A549 (cell line): ENCODE measurements around the gene NUDT7. TPM values are rescaled to one million over a fixed set of nuclear protein-coding genes. Genes with fewer than 3 reads are reported as not detected.

Experiments
- ATAC-seq, 2 experiments: fragments of 200-7000 bp in 1 of 2; fragments of >200 bp in 1 of 2; cut with Nextera tagmentation in 1 of 2; cut with Tn5 transposase in 1 of 2; 3 replicates each; pipeline versions ENCODE4 v1.8.0 to v1.9.1; 2018 to 2020; ENCODE audit warnings: mild to moderate bottlenecking in 1 of 2, moderate library complexity in 1 of 2
- CTCF ChIA-PET: fragments of 300-600 bp; sonication (Branson Sonifier 250); formaldehyde crosslinking; extraction: SDS; loops from one replicate; lab custom pipeline; 2021; ENCODE audit warnings: antibody characterized with exemption, inconsistent platforms; lab: Yijun Ruan, JAX
- POLR2A ChIA-PET: fragments of 350-600 bp; formaldehyde crosslinking; extraction: SDS; loops from one replicate; lab custom pipeline; 2021; ENCODE audit warnings: antibody characterized with exemption, inconsistent platforms; lab: Yijun Ruan, JAX
- DNase-seq, 2 experiments: peaks; one replicate each; pipeline versions ENCODE4 v3.0.0 to v3.0.0-alpha.2; 2011 to 2016; ENCODE audit warnings: low read depth in 1 of 2, low spot score in 1 of 2
- FAIRE-seq: peaks from 2 replicates; lab custom pipeline; 2011; peaks lifted over from hg19 to GRCh38; lab: Jason Lieb, UNC
- H3K27ac ChIP-seq, 2 experiments: fragments of >200 bp; sonication (Bioruptor Twin); formaldehyde crosslinking; 3 replicates each; pipeline ENCODE4 v1.5.1; 2016 to 2017
- H3K4me1 ChIP-seq: fragments of >200 bp; sonication (Bioruptor Twin); formaldehyde crosslinking; 3 replicates; pipeline ENCODE4 v1.6.1; 2016
- H3K4me2 ChIP-seq: fragments of >200 bp; sonication (Bioruptor Twin); formaldehyde crosslinking; 3 replicates; pipeline ENCODE4 v1.6.1; 2016
- H3K4me3 ChIP-seq: fragments of >200 bp; sonication (Bioruptor Twin); formaldehyde crosslinking; 3 replicates; pipeline ENCODE4 v1.5.1; 2016
- H3K9me3 ChIP-seq: fragments of >200 bp; sonication (Bioruptor Twin); formaldehyde crosslinking; 3 replicates; pipeline ENCODE4 v1.6.1; 2016
- BHLHE40 ChIP-seq: IDR thresholded peaks from 2 replicates; pipeline ENCODE4 v1.6.1; 2012; ENCODE audit warnings: low read depth, low read length, inconsistent platforms
- CBX8 ChIP-seq: fragments of 200-600 bp; sonication (generic); IDR thresholded peaks from 2 replicates; pipeline ENCODE4 v1.6.1; 2016
- CHD4 ChIP-seq: fragments of 200-600 bp; sonication (generic); IDR thresholded peaks from 2 replicates; pipeline ENCODE4 v1.6.1; 2016; ENCODE audit warnings: antibody characterized with exemption, mild to moderate bottlenecking, borderline replicate concordance
- CTCF ChIP-seq: fragments of >200 bp; sonication (Bioruptor Twin); formaldehyde crosslinking; IDR thresholded peaks from 3 replicates; pipeline ENCODE4 v1.5.1; 2016
- E2F6 ChIP-seq: IDR thresholded peaks from 2 replicates; pipeline ENCODE4 v1.6.1; 2012; ENCODE audit warnings: low read depth, borderline replicate concordance
- EHF ChIP-seq: fragments of 250-450 bp; sonication (Bioruptor Pico); IDR thresholded peaks from 2 replicates; pipeline ENCODE4 v1.5.0; 2020; ENCODE audit warnings: mild to moderate bottlenecking
- FOSL2 ChIP-seq, 2 experiments: fragments of 450-650 bp in 1 of 2; fragments of >200 bp in 1 of 2; sonication (Bioruptor Twin) in 1 of 2; formaldehyde crosslinking; IDR thresholded peaks; 2 replicates each; pipeline versions ENCODE4 v1.5.0 to v1.6.1; 2016 to 2020; ENCODE audit warnings: mild to moderate bottlenecking in 1 of 2, moderate library complexity in 1 of 2
- HDAC2 ChIP-seq: fragments of 200-600 bp; sonication (generic); IDR thresholded peaks from 2 replicates; pipeline ENCODE4 v1.6.1; 2016
- HOXA7 ChIP-seq: fragments of 250-450 bp; sonication (Bioruptor Pico); IDR thresholded peaks from 2 replicates; pipeline ENCODE4 v1.5.0; 2020; ENCODE audit warnings: mild to moderate bottlenecking, moderate library complexity
- HOXB13 ChIP-seq: fragments of 250-450 bp; sonication (Bioruptor Pico); IDR thresholded peaks from 2 replicates; pipeline ENCODE4 v1.5.0; 2020; ENCODE audit warnings: low read depth, mild to moderate bottlenecking, moderate library complexity
- JUN ChIP-seq, 2 experiments: fragments of >200 bp; sonication (Bioruptor Twin); formaldehyde crosslinking; IDR thresholded peaks; 2 replicates in 1 of 2; 3 replicates in 1 of 2; pipeline ENCODE4 v1.6.1; 2016 to 2017
- JUNB ChIP-seq: fragments of >200 bp; sonication (Bioruptor Twin); formaldehyde crosslinking; IDR thresholded peaks from 2 replicates; pipeline ENCODE4 v1.6.1; 2016
- KDM1A ChIP-seq: fragments of 200-600 bp; sonication (generic); IDR thresholded peaks from 2 replicates; pipeline ENCODE4 v1.6.1; 2016; ENCODE audit warnings: low read depth, mild to moderate bottlenecking
- KDM5A ChIP-seq: fragments of 200-600 bp; sonication (generic); IDR thresholded peaks from 2 replicates; pipeline ENCODE4 v1.6.1; 2016; ENCODE audit warnings: antibody characterized with exemption, mild to moderate bottlenecking
- NFE2L2 ChIP-seq: fragments of 150-350 bp; conservative IDR thresholded peaks from 2 replicates; pipeline ENCODE4 v1.6.1; 2014; ENCODE audit warnings: low read length
- POLR2A ChIP-seq: IDR thresholded peaks from 2 replicates; pipeline ENCODE4 v1.6.1; 2012; ENCODE audit warnings: mild to moderate bottlenecking, low read length
- POLR2AphosphoS2 ChIP-seq: conservative IDR thresholded peaks from 2 replicates; pipeline ENCODE4 v1.6.1; 2012; ENCODE audit warnings: low read length, improper control_type of control experiment, inconsistent platforms
- RAD21 ChIP-seq, 2 experiments: fragments of >200 bp in 1 of 2; sonication (Bioruptor Twin) in 1 of 2; formaldehyde crosslinking in 1 of 2; IDR thresholded peaks in 1 of 2; conservative IDR thresholded peaks in 1 of 2; 2 replicates in 1 of 2; 3 replicates in 1 of 2; pipeline ENCODE4 v1.6.1; 2012 to 2018; ENCODE audit warnings: inconsistent platforms in 1 of 2
- RARB ChIP-seq: fragments of 250-450 bp; sonication (Bioruptor Pico); IDR thresholded peaks from 2 replicates; pipeline ENCODE4 v1.8.0; 2021; ENCODE audit warnings: mild to moderate bottlenecking, moderate library complexity
- RCOR1 ChIP-seq: fragments of 150-350 bp; IDR thresholded peaks from 2 replicates; pipeline ENCODE4 v1.6.1; 2014; ENCODE audit warnings: antibody characterized with exemption, low read length, low read depth
- RFX5 ChIP-seq: fragments of 450-650 bp; IDR thresholded peaks from 2 replicates; pipeline ENCODE4 v1.7.1; 2014; ENCODE audit warnings: antibody characterized with exemption, mild to moderate bottlenecking, moderate library complexity
- TP53 ChIP-seq: fragments of 250-450 bp; sonication (Bioruptor Pico); IDR thresholded peaks from 2 replicates; pipeline ENCODE4 v1.5.0; 2021; ENCODE audit warnings: mild to moderate bottlenecking, moderate library complexity
- ZSCAN20 ChIP-seq: fragments of 250-450 bp; sonication (Bioruptor Pico); IDR thresholded peaks from 2 replicates; pipeline ENCODE4 v1.8.0; 2022; ENCODE audit warnings: mild to moderate bottlenecking, moderate library complexity
- WGBS: methylation state at CpG from one replicate; pipeline ENCODE4 v1.1.6; 2017; ENCODE audit errors: missing lambda C conversion rate; 5-methylcytosine and 5-hydroxymethylcytosine counted together
- polyA plus RNA-seq, 4 experiments: library from polyadenylated mRNA; depleted of rRNA in 3 of 4; stranded (reverse); fragments of >200 nt; fragmentation: RNase III in 1 of 4; extraction: RNeasy Plus Mini Kit Qiagen cat#74134 plus additional on column Dnase treatment in 1 of 4; gene quantifications; 2 replicates in 3 of 4; 3 replicates in 1 of 4; pipeline ENCODE4 v1.2.3, GENCODE V29; 2011 to 2017
- TF ChIP-seq, protein P1 (sequence below): IDR thresholded peaks from 2 replicates; pipeline ENCODE4 v1.6.1; 2012
- TF ChIP-seq, protein P2 (sequence below): fragments of >200 bp; sonication (Bioruptor Twin); formaldehyde crosslinking; IDR thresholded peaks from 3 replicates; pipeline ENCODE4 v1.6.1; 2016
- TF ChIP-seq, protein P3 (sequence below): IDR thresholded peaks from 2 replicates; pipeline ENCODE4 v1.6.1; 2012
- TF ChIP-seq, protein P4 (sequence below): fragments of 250-450 bp; sonication (Bioruptor Pico); IDR thresholded peaks from 2 replicates; pipeline ENCODE4 v1.5.0; 2021; ENCODE audit warnings: mild to moderate bottlenecking, moderate library complexity, borderline replicate concordance
- TF ChIP-seq, protein P5 (sequence below): fragments of 450-650 bp; IDR thresholded peaks from 2 replicates; pipeline ENCODE4 v1.6.1; 2014; ENCODE audit warnings: antibody characterized with exemption

The NUDT7 gene
- polyA plus RNA-seq, 2 of the 4 experiments (the other 2 are of a cell fraction): 6.9 to 19.8 TPM

GRCh38 chr16:77721752-77722308 lies 484 bp upstream of the NUDT7 start (continued):
- TF ChIP-seq CTCF: no peak
- TF ChIP-seq, all 56 proteins: peak for 0

DNA sequence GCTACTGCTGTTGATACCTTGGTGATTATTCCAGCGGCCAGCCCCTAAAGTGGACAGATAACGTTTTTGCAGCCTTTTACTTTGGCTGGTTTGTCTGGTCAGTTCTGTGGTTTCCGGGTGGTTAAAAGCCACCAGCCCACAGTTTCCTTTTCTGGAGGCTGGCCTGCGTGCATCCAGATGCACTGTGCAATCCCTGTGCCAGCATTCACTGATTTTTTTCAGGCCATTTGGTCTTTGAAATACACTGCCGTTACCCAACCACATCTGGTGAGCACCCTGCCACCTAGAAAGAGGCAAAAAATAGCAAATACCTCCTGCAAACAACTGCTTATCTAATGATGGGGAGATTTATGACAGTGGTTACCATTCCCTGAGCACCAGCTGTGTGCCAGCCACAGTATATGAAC lies 797 bp downstream of the NUDT7 start:
- CTCF ChIA-PET: interaction anchor here (0.9 kb wide), 1 partner anchor 47 kb away, joined by 3 read pairs; no protein-coding TSS in a partner anchor
- POLR2A ChIA-PET: no interaction called here
- TF ChIP-seq TP53 (CRISPR knock-in tag) (no peak), RAD21 (conservative IDR thresholded peaks at IDR 0.05 in 1 of 2, IDR thresholded peaks at IDR 0.05 in 1 of 2) (no peak), HDAC2 (no peak), HOXA7 (CRISPR knock-in tag) (no peak), ZSCAN20 (CRISPR knock-in tag) (no peak), RARB (CRISPR knock-in tag) (no peak), CHD4 (no peak), POLR2AphosphoS2 (no peak), JUN (IDR thresholded peaks at IDR 0.05) (no peak), KDM5A (no peak), KDM1A (no peak), E2F6 (no peak), RFX5 (no peak), JUNB (no peak), POLR2A (no peak), NFE2L2 (no peak), FOSL2 (IDR thresholded peaks at IDR 0.05) (no peak), FOSL2 (CRISPR knock-in tag; IDR thresholded peaks at IDR 0.05) (no peak)
- TF ChIP-seq, protein P1, sequence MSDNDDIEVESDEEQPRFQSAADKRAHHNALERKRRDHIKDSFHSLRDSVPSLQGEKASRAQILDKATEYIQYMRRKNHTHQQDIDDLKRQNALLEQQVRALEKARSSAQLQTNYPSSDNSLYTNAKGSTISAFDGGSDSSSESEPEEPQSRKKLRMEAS: no peak
- TF ChIP-seq, protein P2, sequence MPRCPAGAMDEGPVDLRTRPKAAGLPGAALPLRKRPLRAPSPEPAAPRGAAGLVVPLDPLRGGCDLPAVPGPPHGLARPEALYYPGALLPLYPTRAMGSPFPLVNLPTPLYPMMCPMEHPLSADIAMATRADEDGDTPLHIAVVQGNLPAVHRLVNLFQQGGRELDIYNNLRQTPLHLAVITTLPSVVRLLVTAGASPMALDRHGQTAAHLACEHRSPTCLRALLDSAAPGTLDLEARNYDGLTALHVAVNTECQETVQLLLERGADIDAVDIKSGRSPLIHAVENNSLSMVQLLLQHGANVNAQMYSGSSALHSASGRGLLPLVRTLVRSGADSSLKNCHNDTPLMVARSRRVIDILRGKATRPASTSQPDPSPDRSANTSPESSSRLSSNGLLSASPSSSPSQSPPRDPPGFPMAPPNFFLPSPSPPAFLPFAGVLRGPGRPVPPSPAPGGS: no peak
- TF ChIP-seq, protein P3, sequence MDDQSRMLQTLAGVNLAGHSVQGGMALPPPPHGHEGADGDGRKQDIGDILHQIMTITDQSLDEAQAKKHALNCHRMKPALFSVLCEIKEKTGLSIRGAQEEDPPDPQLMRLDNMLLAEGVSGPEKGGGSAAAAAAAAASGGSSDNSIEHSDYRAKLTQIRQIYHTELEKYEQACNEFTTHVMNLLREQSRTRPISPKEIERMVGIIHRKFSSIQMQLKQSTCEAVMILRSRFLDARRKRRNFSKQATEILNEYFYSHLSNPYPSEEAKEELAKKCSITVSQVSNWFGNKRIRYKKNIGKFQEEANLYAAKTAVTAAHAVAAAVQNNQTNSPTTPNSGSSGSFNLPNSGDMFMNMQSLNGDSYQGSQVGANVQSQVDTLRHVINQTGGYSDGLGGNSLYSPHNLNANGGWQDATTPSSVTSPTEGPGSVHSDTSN: no peak
- 41% methylated on average over 5 of the region's 5 CpGs for WGBS
- Histone ChIP-seq H3K4me3 (peak overlapping the region; percentile 63), H3K9me3 (no peaks in the 10 kb centered on the region), H3K4me1 (peaks cover 9% of the 10 kb centered on the region; the same call in 2 of the 3 replicates), H3K27ac (peak overlapping the region; percentile 82 to 88), H3K4me2 (peak overlapping the region; percentile 87)
- FAIRE-seq (no peak), DNase-seq (no peak), ATAC-seq (peak in 1 of 2 experiments; percentile 20; a peak in 2 of 6 replicates)

GRCh38 chr16:77724174-77724573 lies 1.9 kb downstream of the NUDT7 start:
- no peak for TF ChIP-seq CBX8
- no peak for TF ChIP-seq CHD4
- TF ChIP-seq, protein P4, sequence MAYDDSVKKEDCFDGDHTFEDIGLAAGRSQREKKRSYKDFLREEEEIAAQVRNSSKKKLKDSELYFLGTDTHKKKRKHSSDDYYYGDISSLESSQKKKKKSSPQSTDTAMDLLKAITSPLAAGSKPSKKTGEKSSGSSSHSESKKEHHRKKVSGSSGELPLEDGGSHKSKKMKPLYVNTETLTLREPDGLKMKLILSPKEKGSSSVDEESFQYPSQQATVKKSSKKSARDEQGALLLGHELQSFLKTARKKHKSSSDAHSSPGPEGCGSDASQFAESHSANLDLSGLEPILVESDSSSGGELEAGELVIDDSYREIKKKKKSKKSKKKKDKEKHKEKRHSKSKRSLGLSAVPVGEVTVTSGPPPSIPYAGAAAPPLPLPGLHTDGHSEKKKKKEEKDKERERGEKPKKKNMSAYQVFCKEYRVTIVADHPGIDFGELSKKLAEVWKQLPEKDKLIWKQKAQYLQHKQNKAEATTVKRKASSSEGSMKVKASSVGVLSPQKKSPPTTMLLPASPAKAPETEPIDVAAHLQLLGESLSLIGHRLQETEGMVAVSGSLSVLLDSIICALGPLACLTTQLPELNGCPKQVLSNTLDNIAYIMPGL: no peak
- TF ChIP-seq, protein P5, sequence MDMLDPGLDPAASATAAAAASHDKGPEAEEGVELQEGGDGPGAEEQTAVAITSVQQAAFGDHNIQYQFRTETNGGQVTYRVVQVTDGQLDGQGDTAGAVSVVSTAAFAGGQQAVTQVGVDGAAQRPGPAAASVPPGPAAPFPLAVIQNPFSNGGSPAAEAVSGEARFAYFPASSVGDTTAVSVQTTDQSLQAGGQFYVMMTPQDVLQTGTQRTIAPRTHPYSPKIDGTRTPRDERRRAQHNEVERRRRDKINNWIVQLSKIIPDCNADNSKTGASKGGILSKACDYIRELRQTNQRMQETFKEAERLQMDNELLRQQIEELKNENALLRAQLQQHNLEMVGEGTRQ: no peak
- no peak for TF ChIP-seq HOXA7 (CRISPR knock-in tag)
- no peak for TF ChIP-seq BHLHE40
- no peak for TF ChIP-seq HOXB13 (CRISPR knock-in tag)
- TF ChIP-seq RCOR1: no peak
- TF ChIP-seq ZSCAN20 (CRISPR knock-in tag): no peak
- no peak for TF ChIP-seq POLR2AphosphoS2
- TF ChIP-seq EHF (CRISPR knock-in tag): no peak
- FAIRE-seq: no peak
- 88% methylated on average over 7 of the region's 7 CpGs for WGBS
- ChIA-PET CTCF (no interaction called here), POLR2A (no interaction called here)
- H3K27ac ChIP-seq: no peak overlapping the region
- H3K9me3 ChIP-seq: no peaks in the 10 kb centered on the region
- no peak overlapping the region for H3K4me3 ChIP-seq
- no peaks in the 10 kb centered on the region for H3K4me1 ChIP-seq
- ATAC-seq: no peak
- no peak overlapping the region for H3K4me2 ChIP-seq
- no peak for DNase-seq
